Measurements from ENCODE around the gene SNX33. TPM values are rescaled to one million over a fixed set of nuclear protein-coding genes. Genes with fewer than 3 reads are reported as not detected.

SNX33 gene
- total RNA-seq, 1 donor from 2014 or later: 10.1 TPM

DNA sequence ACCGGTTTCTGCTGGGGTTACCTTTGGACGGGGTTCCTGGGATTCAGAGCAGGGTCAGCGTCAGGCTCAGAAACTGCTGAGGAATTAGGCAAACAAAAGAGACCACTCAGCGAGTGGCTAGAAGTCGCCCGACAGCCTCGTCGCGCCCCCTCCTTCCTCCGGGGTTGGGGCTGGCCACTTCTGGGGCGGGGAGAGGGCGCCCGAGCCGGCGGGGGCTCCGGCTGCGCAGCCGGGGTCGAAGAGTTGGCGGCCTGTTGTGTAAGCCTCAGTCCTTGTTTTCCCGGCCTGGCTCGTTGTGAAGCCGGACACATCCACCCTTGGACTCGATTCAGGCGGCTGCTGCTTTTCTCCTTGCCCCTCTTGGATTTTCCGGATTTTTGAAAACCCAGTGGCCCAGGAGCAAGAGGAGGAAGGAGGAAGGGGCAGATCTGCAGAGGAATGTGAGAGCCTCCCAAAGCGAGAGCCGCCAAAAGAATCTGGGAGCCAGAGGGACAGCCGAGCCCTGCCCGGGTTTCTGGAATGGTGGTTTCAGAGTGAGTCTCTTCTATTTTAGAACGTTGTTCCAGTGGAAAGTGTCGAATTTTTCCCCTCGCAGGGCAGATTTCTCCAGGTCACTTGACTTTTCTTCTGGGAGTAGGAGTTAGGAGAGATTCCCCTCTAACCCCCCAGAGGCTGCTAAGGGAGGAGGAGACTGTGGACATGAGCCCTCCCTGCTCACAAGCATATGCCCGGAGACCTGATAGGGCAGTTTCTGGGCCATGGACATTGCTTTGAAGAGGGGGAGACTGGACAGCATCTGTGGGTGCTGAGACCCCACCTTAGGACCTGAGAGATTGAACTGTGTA is 666 bp downstream of the SNX33 start:
- peak overlapping the region; percentile 94 for H3K27ac ChIP-seq

GRCh38 chr15:75649045-75649761 is 1.5 kb downstream of the SNX33 start:
- H3K4me1 ChIP-seq: peaks cover 45% of the 10 kb centered on the region

More for the DNA sequence above, 666 bp downstream of the SNX33 start:
- H3K9me3 Mint-ChIP-seq: no peaks in the 10 kb centered on the region
- Histone ChIP-seq H2AFZ (replicated peaks) (peak overlapping the region; percentile 89), H3K4me1 (peaks cover 43% of the 10 kb centered on the region), H3K9ac (peak overlapping the region; percentile 70), H3K4me3 (peak overlapping the region; percentile 89), H3K27me3 (peaks cover 19% of the 10 kb centered on the region), H3K9me3 (ENCODE audit: low read depth) (no peaks in the 10 kb centered on the region), H3K79me2 (ENCODE audit: low read depth) (peaks cover 51% of the 10 kb centered on the region), H3K36me3 (no peaks in the 10 kb centered on the region), H3K4me2 (peak overlapping the region; percentile 92), H4K20me1 (ENCODE audit: low read depth) (peaks cover 48% of the 10 kb centered on the region), H3F3A (ENCODE audit: low read depth) (peaks cover 32% of the 10 kb centered on the region)
- H3K27me3 Mint-ChIP-seq (ENCODE audit: insufficient read depth, low read depth): peaks cover 10% of the 10 kb centered on the region
- peak overlapping the region; percentile 96 for H3K27ac Mint-ChIP-seq
- peak overlapping the region; percentile 96 for H3K4me3 Mint-ChIP-seq
- peak; percentile 88 for DNase-seq (ENCODE audit: low spot score)
- H3K36me3 Mint-ChIP-seq: peaks cover 16% of the 10 kb centered on the region
- peaks cover 58% of the 10 kb centered on the region for H3K4me1 Mint-ChIP-seq
- TF ChIP-seq EZH2phosphoT487 (IDR thresholded peaks at IDR 0.05) (no peak), EZH2 (IDR thresholded peaks at IDR 0.05) (no peak), CTCF (IDR thresholded peaks at IDR 0.05) (no peak)

DNA sequence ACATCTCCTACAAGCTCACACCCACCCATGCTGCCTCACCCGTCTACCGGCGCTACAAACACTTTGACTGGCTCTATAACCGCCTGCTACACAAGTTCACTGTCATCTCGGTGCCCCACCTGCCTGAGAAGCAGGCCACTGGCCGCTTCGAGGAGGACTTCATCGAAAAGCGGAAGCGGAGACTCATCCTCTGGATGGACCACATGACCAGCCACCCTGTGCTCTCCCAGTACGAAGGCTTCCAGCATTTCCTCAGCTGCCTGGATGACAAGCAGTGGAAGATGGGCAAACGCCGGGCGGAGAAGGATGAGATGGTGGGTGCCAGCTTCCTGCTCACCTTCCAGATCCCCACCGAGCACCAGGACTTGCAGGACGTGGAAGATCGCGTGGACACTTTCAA is 2.1 kb downstream of the SNX33 start:
- peaks cover 53% of the 10 kb centered on the region for H3K4me1 Mint-ChIP-seq
- H2AFZ ChIP-seq (replicated peaks): no peak overlapping the region
- peak overlapping the region; percentile 96 for H3K4me3 Mint-ChIP-seq
- no peaks in the 10 kb centered on the region for H3K9me3 Mint-ChIP-seq
- no peaks in the 10 kb centered on the region for H3K36me3 ChIP-seq
- peaks cover 64% of the 10 kb centered on the region for H3K79me2 ChIP-seq (ENCODE audit: low read depth)
- peaks cover 62% of the 10 kb centered on the region for H4K20me1 ChIP-seq (ENCODE audit: low read depth)
- TF ChIP-seq EZH2 (IDR thresholded peaks at IDR 0.05) (no peak), EZH2phosphoT487 (IDR thresholded peaks at IDR 0.05) (no peak), CTCF (IDR thresholded peaks at IDR 0.05) (no peak)
- peaks cover 45% of the 10 kb centered on the region for H3K4me1 ChIP-seq
- peaks cover 4% of the 10 kb centered on the region for H3K27me3 Mint-ChIP-seq (ENCODE audit: insufficient read depth, low read depth)
- H3K27ac Mint-ChIP-seq: peak overlapping the region; percentile 60
- H3K4me2 ChIP-seq: peak overlapping the region; percentile 92
- DNase-seq (ENCODE audit: low spot score): no peak
- H3K36me3 Mint-ChIP-seq: peaks cover 16% of the 10 kb centered on the region
- H3K9ac ChIP-seq: no peak overlapping the region
- no peak overlapping the region for H3K27ac ChIP-seq
- no peak overlapping the region for H3K4me3 ChIP-seq
- H3F3A ChIP-seq (ENCODE audit: low read depth): peaks cover 32% of the 10 kb centered on the region
- peaks cover 19% of the 10 kb centered on the region for H3K27me3 ChIP-seq
- H3K9me3 ChIP-seq (ENCODE audit: low read depth): no peaks in the 10 kb centered on the region

More at GRCh38 chr15:75649045-75649761, 1.5 kb downstream of the SNX33 start:
- H4K20me1 ChIP-seq (ENCODE audit: low read depth): peaks cover 56% of the 10 kb centered on the region
- TF ChIP-seq EZH2phosphoT487 (IDR thresholded peaks at IDR 0.05) (no peak), EZH2 (IDR thresholded peaks at IDR 0.05) (no peak), CTCF (IDR thresholded peaks at IDR 0.05) (no peak)
- peak overlapping the region; percentile 92 for H3K4me2 ChIP-seq
- no peaks in the 10 kb centered on the region for H3K36me3 ChIP-seq
- H3K4me3 Mint-ChIP-seq: peak overlapping the region; percentile 96
- H3K9me3 ChIP-seq (ENCODE audit: low read depth): no peaks in the 10 kb centered on the region
- no peak overlapping the region for H2AFZ ChIP-seq (replicated peaks)
- DNase-seq (ENCODE audit: low spot score): no peak
- peak overlapping the region; percentile 69 for H3K27ac Mint-ChIP-seq
- peak overlapping the region; percentile 89 for H3K4me3 ChIP-seq
- no peaks in the 10 kb centered on the region for H3K9me3 Mint-ChIP-seq
- H3K27me3 ChIP-seq: peaks cover 19% of the 10 kb centered on the region
- peaks cover 32% of the 10 kb centered on the region for H3F3A ChIP-seq (ENCODE audit: low read depth)
- H3K4me1 Mint-ChIP-seq: peaks cover 56% of the 10 kb centered on the region
- H3K27ac ChIP-seq: no peak overlapping the region
- H3K27me3 Mint-ChIP-seq (ENCODE audit: insufficient read depth, low read depth): peaks cover 7% of the 10 kb centered on the region
- H3K79me2 ChIP-seq (ENCODE audit: low read depth): peaks cover 58% of the 10 kb centered on the region
- peaks cover 16% of the 10 kb centered on the region for H3K36me3 Mint-ChIP-seq
- peak overlapping the region; percentile 70 for H3K9ac ChIP-seq
